PC-9 (cell line): ENCODE data around the gene SGPP1. TPM values are rescaled to one million over a fixed set of nuclear protein-coding genes. Genes with fewer than 3 reads are reported as not detected.
"Not testable (repeated sequence)": the region's sequence is repeated elsewhere in the genome, so short reads cannot be mapped to it uniquely, and the experiment has no call there.

Source experiments
- BruUV-seq: library from RNA; stranded (reverse); fragments of 400-500 nt; replicated peaks from 2 replicates; lab custom pipeline; 2021; lab: Mats Ljungman, UMichigan
- CTCF ChIA-PET: fragments of 300-600 bp; sonication (Branson Sonifier 250); formaldehyde crosslinking; loops from one replicate; lab custom pipeline; 2022; ENCODE audit warnings: antibody characterized with exemption; lab: Charles Lee
- POLR2A ChIA-PET: fragments of 300-600 bp; sonication (Branson Sonifier 250); formaldehyde crosslinking; loops from one replicate; lab custom pipeline; 2022; ENCODE audit warnings: antibody characterized with exemption; ENCODE audit not compliant: unreplicated experiment; lab: Charles Lee
- DNase-seq, 2 experiments: peaks; one replicate each; pipeline versions ENCODE4 v3.0.0 to v3.0.0-alpha.2; 2015 to 2022; ENCODE audit warnings: mixed read lengths in 1 of 2
- H2AFZ ChIP-seq: fragments of 200-600 bp; sonication (generic); 2 replicates; pipeline ENCODE4 v1.8.1; 2017; ENCODE audit warnings: antibody characterized with exemption
- H3F3A ChIP-seq: fragments of 200-600 bp; sonication (generic); 2 replicates; pipeline ENCODE4 v1.8.1; 2017; ENCODE audit warnings: antibody characterized with exemption, mild to moderate bottlenecking, low read depth; ENCODE audit not compliant: insufficient read depth
- H3K27ac ChIP-seq: fragments of 200-600 bp; sonication (generic); 2 replicates; pipeline ENCODE4 v1.6.1; 2016; ENCODE audit warnings: mixed run types
- H3K27me3 ChIP-seq: fragments of 200-600 bp; sonication (generic); 2 replicates; pipeline ENCODE4 v1.6.1; 2016; ENCODE audit warnings: low read depth, mixed run types; ENCODE audit not compliant: insufficient read depth
- H3K36me3 ChIP-seq: fragments of 200-600 bp; sonication (generic); 2 replicates; pipeline ENCODE4 v1.6.1; 2016; ENCODE audit warnings: low read depth, mixed run types
- H3K4me1 ChIP-seq: fragments of 200-600 bp; sonication (generic); replicated peaks from 2 replicates; pipeline ENCODE4 v1.6.1; 2016; ENCODE audit warnings: mixed run types; ENCODE audit not compliant: insufficient read depth
- H3K4me2 ChIP-seq: fragments of 200-600 bp; sonication (generic); 2 replicates; pipeline ENCODE4 v1.6.1; 2017; ENCODE audit warnings: mixed run types
- H3K4me3 ChIP-seq: fragments of 200-600 bp; sonication (generic); 2 replicates; pipeline ENCODE4 v1.6.1; 2016; ENCODE audit warnings: mixed run types
- H3K79me2 ChIP-seq: fragments of 200-600 bp; sonication (generic); 2 replicates; pipeline ENCODE4 v1.6.1; 2017; ENCODE audit warnings: low read depth, mixed run types
- H3K9me2 ChIP-seq: fragments of 200-600 bp; sonication (generic); 2 replicates; pipeline ENCODE4 v1.8.1; 2017; ENCODE audit warnings: mild to moderate bottlenecking; ENCODE audit not compliant: insufficient read depth
- H3K9me3 ChIP-seq: fragments of 200-600 bp; sonication (generic); 2 replicates; pipeline ENCODE4 v1.8.1; 2016; ENCODE audit warnings: low read depth; ENCODE audit not compliant: insufficient read depth
- H4K20me1 ChIP-seq: fragments of 200-600 bp; sonication (generic); 2 replicates; pipeline ENCODE4 v1.8.1; 2017; ENCODE audit not compliant: insufficient read depth
- EZH2 ChIP-seq: fragments of 200-600 bp; sonication (generic); IDR thresholded peaks from 2 replicates; pipeline ENCODE4 v1.8.0; 2017; ENCODE audit warnings: antibody characterized with exemption, low read depth
- intact Hi-C: fragments of 100-400 bp; cut with micrococcal nuclease; formaldehyde crosslinking; loops from one replicate; pipeline ENCODE4 v1.10.0; 2022; ENCODE audit not compliant: unreplicated experiment
- total RNA-seq: library from RNA; stranded (reverse); gene quantifications from 2 replicates; pipeline ENCODE4 v1.2.3, GENCODE V29; 2021
- TF ChIP-seq, protein P1 (sequence below): fragments of 200-600 bp; sonication (generic); conservative IDR thresholded peaks from 2 replicates; pipeline ENCODE4 v1.6.1; 2017; ENCODE audit warnings: mixed run types, antibody characterized with exemption, mild to moderate bottlenecking, moderate library complexity

SGPP1 gene
- total RNA-seq, 1 experiment from 2014 or later = 26.7 TPM

DNA sequence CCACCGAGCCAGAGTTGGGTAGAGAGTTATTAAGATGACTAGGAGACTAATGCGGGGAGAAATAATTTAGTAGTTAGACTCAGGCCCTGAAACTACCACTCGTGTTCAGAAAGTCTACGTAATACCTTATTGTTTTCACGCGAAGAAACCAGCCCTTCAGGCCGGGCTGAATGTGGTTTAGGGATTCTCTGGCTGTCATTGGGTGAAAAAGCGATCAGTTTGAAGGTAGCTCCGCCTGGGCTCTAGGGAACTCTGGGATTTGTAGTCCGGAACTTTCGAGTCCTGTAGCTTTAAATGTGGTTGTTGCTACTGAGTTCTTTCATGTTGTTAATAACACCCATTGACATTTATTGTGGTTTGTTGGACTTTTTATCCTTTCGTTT is 85.6 kb downstream of the SGPP1 start:
- Histone ChIP-seq H3F3A (peaks cover 15% of the 10 kb centered on the region; the same call in 1 of the 2 replicates), H3K27ac (peak overlapping the region; percentile 90), H3K36me3 (no peaks in the 10 kb centered on the region; the same call in 1 of the 2 replicates), H3K79me2 (peaks cover 56% of the 10 kb centered on the region), H4K20me1 (no peaks in the 10 kb centered on the region), H3K9me2 (no peaks in the 10 kb centered on the region), H3K4me2 (peak overlapping the region; percentile 93), H3K4me3 (peak overlapping the region; percentile 68), H3K4me1 (peaks cover 30% of the 10 kb centered on the region), H2AFZ (peak overlapping the region; percentile 83), H3K9me3 (no peaks in the 10 kb centered on the region), H3K27me3 (no peaks in the 10 kb centered on the region)
- no peak for TF ChIP-seq EZH2
- TF ChIP-seq, protein P1, sequence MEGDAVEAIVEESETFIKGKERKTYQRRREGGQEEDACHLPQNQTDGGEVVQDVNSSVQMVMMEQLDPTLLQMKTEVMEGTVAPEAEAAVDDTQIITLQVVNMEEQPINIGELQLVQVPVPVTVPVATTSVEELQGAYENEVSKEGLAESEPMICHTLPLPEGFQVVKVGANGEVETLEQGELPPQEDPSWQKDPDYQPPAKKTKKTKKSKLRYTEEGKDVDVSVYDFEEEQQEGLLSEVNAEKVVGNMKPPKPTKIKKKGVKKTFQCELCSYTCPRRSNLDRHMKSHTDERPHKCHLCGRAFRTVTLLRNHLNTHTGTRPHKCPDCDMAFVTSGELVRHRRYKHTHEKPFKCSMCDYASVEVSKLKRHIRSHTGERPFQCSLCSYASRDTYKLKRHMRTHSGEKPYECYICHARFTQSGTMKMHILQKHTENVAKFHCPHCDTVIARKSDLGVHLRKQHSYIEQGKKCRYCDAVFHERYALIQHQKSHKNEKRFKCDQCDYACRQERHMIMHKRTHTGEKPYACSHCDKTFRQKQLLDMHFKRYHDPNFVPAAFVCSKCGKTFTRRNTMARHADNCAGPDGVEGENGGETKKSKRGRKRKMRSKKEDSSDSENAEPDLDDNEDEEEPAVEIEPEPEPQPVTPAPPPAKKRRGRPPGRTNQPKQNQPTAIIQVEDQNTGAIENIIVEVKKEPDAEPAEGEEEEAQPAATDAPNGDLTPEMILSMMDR = no peak
- CTCF ChIA-PET = interaction anchor here (0.5 kb wide), 1 partner anchor 126 kb away, joined by 3 read pairs; no protein-coding TSS in a partner anchor
- intact Hi-C loops = loop anchor here (1.0 to 10.0 kb wide), 3 partner anchors 22 to 213 kb away; partner anchors contain the start of gene SYNE2
- POLR2A ChIA-PET = interaction anchor here (0.5 to 1.5 kb wide), 11 partner anchors 21 to 215 kb away, joined by 3 to 43 read pairs (median 4); partner anchors contain the start of gene PPP2R5E
- peak; percentile 80 to 89 for DNase-seq
- TSS peak; percentile 52 for BruUV-seq

DNA sequence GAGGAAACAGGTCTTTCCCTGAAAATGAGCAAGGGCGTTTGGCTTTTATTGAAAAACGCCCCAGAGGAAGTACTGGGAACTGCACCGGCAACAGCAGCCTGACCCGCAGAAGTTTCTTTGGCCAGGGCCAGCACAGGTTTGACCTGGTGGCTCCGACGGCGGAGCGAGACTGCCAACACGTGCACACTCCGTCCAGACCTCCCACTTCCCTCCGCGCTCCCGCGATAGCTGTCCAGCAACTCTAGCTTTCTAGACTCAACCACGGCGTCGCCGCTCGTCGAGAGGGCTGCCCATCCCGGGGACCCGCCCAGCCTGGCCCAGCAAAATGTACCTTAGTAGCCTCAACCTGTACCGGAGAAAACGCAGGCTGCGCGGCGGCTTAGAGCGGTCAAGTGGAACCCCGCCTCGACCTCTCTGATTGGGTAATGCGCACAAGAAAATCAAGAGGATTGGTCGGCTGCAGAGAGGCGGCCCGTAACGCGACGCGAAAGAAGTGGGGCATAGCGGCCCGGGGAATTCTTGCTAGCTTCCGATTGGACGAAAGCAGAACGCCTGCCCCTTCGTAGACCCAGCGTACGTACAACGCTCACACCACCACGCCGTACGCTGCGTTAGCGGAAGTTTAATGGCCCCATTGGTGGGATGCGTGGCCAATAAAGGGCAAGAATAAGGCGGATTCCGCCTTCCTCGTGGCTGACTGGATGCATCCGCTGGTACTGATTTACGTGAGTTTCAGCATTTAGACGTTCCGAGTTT is 86.2 kb downstream of the SGPP1 start, which contains the start of gene WDR89:
WDR89 (minus strand) TSS at position 399 of the 756 bp plus-strand sequence. CDS start 41,929 bp downstream, outside the sequence.
- POLR2A ChIA-PET = interaction anchor here (0.5 to 1.5 kb wide), 15 partner anchors 19 to 365 kb away, joined by 3 to 43 read pairs (median 3); partner anchors contain the start of gene PPP2R5E
- Histone ChIP-seq H3K27ac (peak within 1 kb of the TSS; percentile 90), H2AFZ (peak within 1 kb of the TSS; percentile 83), H3K4me1 (peaks cover 30% of the 10 kb centered on the region), H4K20me1 (no peaks in the 10 kb centered on the region), H3K4me3 (peak within 1 kb of the TSS; percentile 69), H3K4me2 (peak within 1 kb of the TSS; percentile 93), H3K27me3 (no peaks in the 10 kb centered on the region), H3F3A (peaks cover 15% of the 10 kb centered on the region; the same call in 1 of the 2 replicates), H3K36me3 (no peaks in the 10 kb centered on the region; the same call in 1 of the 2 replicates), H3K9me3 (peaks cover 5% of the 10 kb centered on the region; the same call in 1 of the 2 replicates), H3K79me2 (peaks cover 61% of the 10 kb centered on the region), H3K9me2 (no peaks in the 10 kb centered on the region)
- peak; percentile 99 for DNase-seq
- BruUV-seq = no TSS peak
- CTCF ChIA-PET = interaction anchor here (0.5 to 0.7 kb wide), 4 partner anchors 23 to 1284 kb away, joined by 3 to 8 read pairs (median 5); no protein-coding TSS in a partner anchor
- intact Hi-C loops = loop anchor here (1.0 to 10.0 kb wide), 7 partner anchors 23 to 253 kb away; partner anchors contain the start of genes PPP2R5E, SGPP1 and SYNE2
- TF ChIP-seq, protein P1 = peak; percentile 91
- TF ChIP-seq EZH2 = no peak

DNA sequence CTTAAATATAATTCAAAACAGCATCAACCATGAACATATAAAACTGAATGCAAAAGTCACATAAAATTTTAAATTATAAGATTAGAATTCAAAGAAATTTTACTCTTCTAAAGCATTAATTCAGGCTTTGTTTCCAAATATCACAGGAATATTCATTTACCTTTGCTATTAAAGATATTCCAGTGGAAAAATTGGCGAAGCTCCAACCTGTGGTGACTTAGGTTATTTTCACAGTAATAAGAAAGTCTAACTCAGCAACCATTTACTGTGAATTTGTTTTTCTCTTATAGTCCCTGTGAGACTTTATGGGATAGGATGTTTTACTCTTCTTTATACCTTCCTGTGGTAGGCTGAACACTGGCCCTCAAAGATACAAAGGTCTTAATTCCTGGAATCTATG is 89.4 kb downstream of the SGPP1 start:
- H3K36me3 ChIP-seq = no peaks in the 10 kb centered on the region; the same call in 1 of the 2 replicates
- POLR2A ChIA-PET = no interaction called here

DNA sequence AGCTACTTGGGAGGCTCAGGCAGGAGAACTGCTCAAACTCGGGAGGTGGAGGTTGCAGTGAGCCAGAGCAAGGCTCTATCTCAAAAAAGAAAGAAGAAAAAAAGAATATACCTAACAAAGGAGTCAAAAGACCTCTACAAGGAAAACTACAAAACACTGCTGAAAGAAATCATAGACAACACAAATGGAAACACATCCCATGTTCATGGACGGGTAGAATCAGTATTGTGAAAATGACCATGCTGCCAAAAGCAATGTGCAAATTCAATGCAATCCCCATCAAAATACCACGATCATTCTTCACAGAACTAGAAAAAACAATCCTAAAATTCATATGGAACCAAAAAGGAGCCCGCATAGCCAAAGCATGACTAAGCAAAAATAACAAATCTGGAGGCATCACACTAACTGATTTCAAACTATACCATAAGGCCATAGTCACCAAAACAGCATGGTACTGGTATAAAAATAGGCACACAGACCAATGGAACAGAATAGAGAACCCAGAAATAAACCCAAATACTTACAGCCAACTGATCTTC is 91.7 kb downstream of the SGPP1 start:
- H3K9me3 ChIP-seq = peaks cover 12% of the 10 kb centered on the region; the same call in 1 of the 2 replicates
- DNase-seq, BruUV-seq, H3K4me3 ChIP-seq, H3K9me2 ChIP-seq, H4K20me1 ChIP-seq, H3K4me2 ChIP-seq, H3K27me3 ChIP-seq, H2AFZ ChIP-seq, H3K36me3 ChIP-seq, H3K27ac ChIP-seq, POLR2A ChIA-PET: not testable (repeated sequence)
- intact Hi-C loops = loop anchor here (10.0 kb wide), 1 partner anchor 659 kb away; the partner anchor contains the start of gene ESR2
- H3K4me1 ChIP-seq = peaks cover 23% of the 10 kb centered on the region
- peaks cover 22% of the 10 kb centered on the region; the same call in 1 of the 2 replicates for H3F3A ChIP-seq
- peaks cover 92% of the 10 kb centered on the region for H3K79me2 ChIP-seq
- CTCF ChIA-PET = interaction anchor here (1.2 kb wide), 1 partner anchor 15 kb away, joined by 3 read pairs; no protein-coding TSS in a partner anchor

More for the DNA sequence above, 89.4 kb downstream of the SGPP1 start:
- DNase-seq = no peak
- H4K20me1 ChIP-seq = no peaks in the 10 kb centered on the region
- no peak overlapping the region for H3K27ac ChIP-seq
- H3K4me2 ChIP-seq = peak overlapping the region; percentile 78; the same call in 1 of the 2 replicates
- H3K9me2 ChIP-seq = no peaks in the 10 kb centered on the region
- peaks cover 83% of the 10 kb centered on the region for H3K79me2 ChIP-seq
- no peak overlapping the region for H2AFZ ChIP-seq
- intact Hi-C loops = loop anchor here (10.0 kb wide), 1 partner anchor 656 kb away; the partner anchor contains the start of gene ESR2
- no TSS peak for BruUV-seq
- CTCF ChIA-PET = interaction anchor here (1.2 kb wide), 1 partner anchor 249 kb away, joined by 3 read pairs; no protein-coding TSS in a partner anchor
- peaks cover 12% of the 10 kb centered on the region; the same call in 1 of the 2 replicates for H3K9me3 ChIP-seq
- peaks cover 30% of the 10 kb centered on the region for H3K4me1 ChIP-seq
- no peak overlapping the region for H3K4me3 ChIP-seq
- H3K27me3 ChIP-seq = no peaks in the 10 kb centered on the region
- H3F3A ChIP-seq = peaks cover 23% of the 10 kb centered on the region; the same call in 1 of the 2 replicates
- TF ChIP-seq, protein P1 = no peak
- TF ChIP-seq EZH2 = no peak
